ENCODE results near the gene SLC50A1. TPM values are rescaled to one million over a fixed set of nuclear protein-coding genes. Genes with fewer than 3 reads are reported as not detected.

Gene SLC50A1
- total and polyA plus RNA-seq, 4 experiments from 2014 or later, result 20.1 to 91.7 (median 36.6) TPM

- ChIA-PET CTCF (ENCODE audit: partially characterized antibody) (interaction anchor here (0.6 to 4.2 kb wide), 6 partner anchors 9 to 50 kb away, joined by 3 to 27 read pairs (median 6); partner anchors contain the start of gene KRTCAP2), POLR2A (ENCODE audit: partially characterized antibody) (interaction anchor here (0.5 to 4.0 kb wide), 11 partner anchors 9 to 1352 kb away, joined by 3 to 35 read pairs (median 4); partner anchors contain the start of genes ADAM15, KRTCAP2, MTX1 and TRIM46)
- intact Hi-C loops (cut with micrococcal nuclease), result loop anchor here (1.0 to 5.0 kb wide), 2 partner anchors 38 to 48 kb away; partner anchors contain the start of genes KRTCAP2 and TRIM46
- Mint-ChIP-seq H3K36me3 (peaks cover 0 to 13% of the 10 kb centered on the region in 2 donors), H3K9me3 (no peaks in the 10 kb centered on the region), H3K27me3 (no peaks in the 10 kb centered on the region), H3K4me3 (peak overlapping the region; percentile 94 to 99 (median 98)), H3K27ac (peak overlapping the region; percentile 97 to 100 (median 99)), H3K4me1 (peaks cover 21 to 66% (median 43%) of the 10 kb centered on the region in 4 donors)
- Histone ChIP-seq H3K4me3 (ENCODE audit: low read length in 2 of 2) (peak overlapping the region; percentile 62 to 93), H3K9me3 (ENCODE audit: control insufficient read depth in 1 of 2, low read length in 2 of 2) (no peaks in the 10 kb centered on the region), H3K4me1 (ENCODE audit: insufficient read depth, low read length) (peaks cover 31% of the 10 kb centered on the region), H3K36me3 (ENCODE audit: insufficient read depth, low read length) (no peaks in the 10 kb centered on the region), H3K27ac (ENCODE audit: low read depth, low read length) (peak overlapping the region; percentile 97), H3K27me3 (ENCODE audit: insufficient read depth, low read length) (no peaks in the 10 kb centered on the region)
- peak in 1 of 5 donors; percentile 71 for DNase-seq
These were observed 705 bp upstream of the SLC50A1 start for GRCh38 chr1:155134880-155135414.

- H3K27ac ChIP-seq (ENCODE audit: low read depth, low read length), result peak overlapping the region; percentile 97
- H3K9me3 ChIP-seq (ENCODE audit: control insufficient read depth in 1 of 2, low read length in 2 of 2), result no peaks in the 10 kb centered on the region
- intact Hi-C loops (cut with micrococcal nuclease), result loop anchor here (5.0 kb wide), 1 partner anchor 49 kb away; no protein-coding TSS in a partner anchor
- H3K4me3 Mint-ChIP-seq, result peak overlapping the region; percentile 94 to 99 (median 98)
- H3K27me3 ChIP-seq (ENCODE audit: insufficient read depth, low read length), result no peaks in the 10 kb centered on the region
- peaks cover 0 to 15% of the 10 kb centered on the region in 2 donors for H3K36me3 Mint-ChIP-seq
- DNase-seq, result no peak
- H3K4me1 Mint-ChIP-seq, result peaks cover 25 to 62% (median 46%) of the 10 kb centered on the region in 4 donors
- no peaks in the 10 kb centered on the region for H3K27me3 Mint-ChIP-seq
- no peaks in the 10 kb centered on the region for H3K9me3 Mint-ChIP-seq
- no peaks in the 10 kb centered on the region for H3K36me3 ChIP-seq (ENCODE audit: insufficient read depth, low read length)
- POLR2A ChIA-PET (ENCODE audit: partially characterized antibody), result interaction anchor here (0.6 to 4.0 kb wide), 4 partner anchors 37 to 840 kb away, joined by 3 to 35 read pairs (median 5); partner anchors contain the start of genes KRTCAP2 and TRIM46
- peak overlapping the region in 1 of 2 donors; percentile 93 for H3K4me3 ChIP-seq (ENCODE audit: low read length in 2 of 2)
- CTCF ChIA-PET (ENCODE audit: partially characterized antibody), result interaction anchor here (0.9 to 4.2 kb wide), 7 partner anchors 31 to 57 kb away, joined by 3 to 27 read pairs (median 3); partner anchors contain the start of gene KRTCAP2
- H3K27ac Mint-ChIP-seq, result peak overlapping the region; percentile 97 to 100 (median 99)
- H3K4me1 ChIP-seq (ENCODE audit: insufficient read depth, low read length), result peaks cover 37% of the 10 kb centered on the region
These were observed 1.1 kb downstream of the SLC50A1 start for GRCh38 chr1:155136748-155137147.

GRCh38 chr1:155137154-155137949 lies 1.7 kb downstream of the SLC50A1 start:
- Mint-ChIP-seq H3K4me1 (peaks cover 25 to 61% (median 46%) of the 10 kb centered on the region in 4 donors), H3K27me3 (no peaks in the 10 kb centered on the region), H3K9me3 (no peaks in the 10 kb centered on the region), H3K27ac (peak overlapping the region; percentile 97 to 100 (median 99)), H3K4me3 (peak overlapping the region; percentile 94 to 99 (median 98)), H3K36me3 (peaks cover 0 to 15% of the 10 kb centered on the region in 2 donors)
- Histone ChIP-seq H3K9me3 (ENCODE audit: control insufficient read depth in 1 of 2, low read length in 2 of 2) (no peaks in the 10 kb centered on the region), H3K4me1 (ENCODE audit: insufficient read depth, low read length) (peaks cover 37% of the 10 kb centered on the region), H3K4me3 (ENCODE audit: low read length in 2 of 2) (peak overlapping the region in 1 of 2 donors; percentile 93), H3K27me3 (ENCODE audit: insufficient read depth, low read length) (no peaks in the 10 kb centered on the region), H3K36me3 (ENCODE audit: insufficient read depth, low read length) (no peaks in the 10 kb centered on the region), H3K27ac (ENCODE audit: low read depth, low read length) (peak overlapping the region; percentile 97)
- no peak for DNase-seq
- CTCF ChIA-PET (ENCODE audit: partially characterized antibody), result interaction anchor here (0.6 to 4.2 kb wide), 9 partner anchors 30 to 143 kb away, joined by 3 to 27 read pairs (median 3); partner anchors contain the start of gene KRTCAP2
- POLR2A ChIA-PET (ENCODE audit: partially characterized antibody), result interaction anchor here (0.7 to 4.0 kb wide), 2 partner anchors 37 to 52 kb away, joined by 3 to 35 read pairs; partner anchors contain the start of genes KRTCAP2 and TRIM46
- intact Hi-C loops (cut with micrococcal nuclease), result loop anchor here (5.0 kb wide), 1 partner anchor 50 kb away; no protein-coding TSS in a partner anchor

- Histone ChIP-seq H3K4me3 (ENCODE audit: low read length in 2 of 2) (peak within 1 kb of the TSS; percentile 62 to 79), H3K27ac (ENCODE audit: low read depth, low read length) (peak within 1 kb of the TSS; percentile 87), H3K4me1 (ENCODE audit: insufficient read depth, low read length) (peaks cover 33% of the 10 kb centered on the region), H3K36me3 (ENCODE audit: insufficient read depth, low read length) (no peaks in the 10 kb centered on the region), H3K9me3 (ENCODE audit: control insufficient read depth in 1 of 2, low read length in 2 of 2) (no peaks in the 10 kb centered on the region), H3K27me3 (ENCODE audit: insufficient read depth, low read length) (no peaks in the 10 kb centered on the region)
- ChIA-PET POLR2A (ENCODE audit: partially characterized antibody) (interaction anchor here (1.0 to 1.1 kb wide), 2 partner anchors 11 to 34 kb away, joined by 3 read pairs; partner anchors contain the start of gene TRIM46), CTCF (ENCODE audit: partially characterized antibody) (interaction anchor here (1.3 kb wide), 1 partner anchor 34 kb away, joined by 3 read pairs; no protein-coding TSS in a partner anchor)
- intact Hi-C loops (cut with micrococcal nuclease), result loop anchor here (2.0 to 5.0 kb wide), 2 partner anchors 13 to 53 kb away; partner anchors contain the start of gene EFNA1
- DNase-seq, result peak; percentile 81 to 93 (median 83)
- H3K4me3 Mint-ChIP-seq, result peak within 1 kb of the TSS; percentile 94 to 100 (median 99)
- H3K27ac Mint-ChIP-seq, result peak within 1 kb of the TSS; percentile 97 to 100 (median 98)
- peaks cover 20 to 50% (median 39%) of the 10 kb centered on the region in 4 donors for H3K4me1 Mint-ChIP-seq
- H3K36me3 Mint-ChIP-seq, result peaks cover 0 to 13% of the 10 kb centered on the region in 2 donors
- peaks cover 0 to 5% of the 10 kb centered on the region in 2 donors for H3K27me3 Mint-ChIP-seq
- no peaks in the 10 kb centered on the region for H3K9me3 Mint-ChIP-seq
These were observed 4.4 kb downstream of the SLC50A1 start, which contains the start of gene DPM3 for GRCh38 chr1:155139895-155140629. Gene DPM3, minus strand, starts transcription at chr1:155140531. Its CDS starts 291 bp downstream, at chr1:155140240.

GRCh38 chr1:155140630-155140953 lies 4.9 kb downstream of the SLC50A1 start:
- CTCF ChIA-PET (ENCODE audit: partially characterized antibody), result interaction anchor here (1.3 kb wide), 1 partner anchor 34 kb away, joined by 3 read pairs; no protein-coding TSS in a partner anchor
- Mint-ChIP-seq H3K27me3 (peaks cover 2 to 7% of the 10 kb centered on the region in 2 donors), H3K4me3 (peak overlapping the region; percentile 94 to 100 (median 99)), H3K4me1 (peaks cover 19 to 45% (median 35%) of the 10 kb centered on the region in 4 donors), H3K9me3 (no peaks in the 10 kb centered on the region), H3K36me3 (peaks cover 0 to 8% of the 10 kb centered on the region in 2 donors), H3K27ac (peak overlapping the region; percentile 97 to 100 (median 98))
- peak overlapping the region; percentile 62 to 79 for H3K4me3 ChIP-seq (ENCODE audit: low read length in 2 of 2)
- H3K4me1 ChIP-seq (ENCODE audit: insufficient read depth, low read length), result peaks cover 30% of the 10 kb centered on the region
- no peaks in the 10 kb centered on the region for H3K36me3 ChIP-seq (ENCODE audit: insufficient read depth, low read length)
- H3K27me3 ChIP-seq (ENCODE audit: insufficient read depth, low read length), result no peaks in the 10 kb centered on the region
- DNase-seq, result no peak
- POLR2A ChIA-PET (ENCODE audit: partially characterized antibody), result interaction anchor here (1.0 to 1.1 kb wide), 2 partner anchors 12 to 33 kb away, joined by 3 read pairs; partner anchors contain the start of gene TRIM46
- peak overlapping the region; percentile 87 for H3K27ac ChIP-seq (ENCODE audit: low read depth, low read length)
- intact Hi-C loops (cut with micrococcal nuclease), result loop anchor here (2.0 kb wide), 1 partner anchor 14 kb away; the partner anchor contains the start of gene EFNA1
- H3K9me3 ChIP-seq (ENCODE audit: control insufficient read depth in 1 of 2, low read length in 2 of 2), result no peaks in the 10 kb centered on the region

- peaks cover 0 to 4% of the 10 kb centered on the region in 2 donors for H3K36me3 Mint-ChIP-seq
- no peak overlapping the region for H3K27ac ChIP-seq (ENCODE audit: low read depth, low read length)
- no peaks in the 10 kb centered on the region for H3K9me3 ChIP-seq (ENCODE audit: control insufficient read depth in 1 of 2, low read length in 2 of 2)
- H3K4me3 Mint-ChIP-seq, result peak overlapping the region in 3 of 8 donors; percentile 29 to 45 (median 40)
- H3K27me3 Mint-ChIP-seq, result peaks cover 6 to 13% of the 10 kb centered on the region in 2 donors
- peaks cover 17 to 37% (median 28%) of the 10 kb centered on the region in 4 donors for H3K4me1 Mint-ChIP-seq
- DNase-seq, result no peak
- peaks cover 27% of the 10 kb centered on the region for H3K4me1 ChIP-seq (ENCODE audit: insufficient read depth, low read length)
- intact Hi-C loops (cut with micrococcal nuclease), result loop anchor here (2.0 kb wide), 1 partner anchor 15 kb away; the partner anchor contains the start of gene EFNA1
- H3K27me3 ChIP-seq (ENCODE audit: insufficient read depth, low read length), result no peaks in the 10 kb centered on the region
- no peaks in the 10 kb centered on the region for H3K36me3 ChIP-seq (ENCODE audit: insufficient read depth, low read length)
- H3K27ac Mint-ChIP-seq, result no peak overlapping the region
- H3K4me3 ChIP-seq (ENCODE audit: low read length in 2 of 2), result no peak overlapping the region
- POLR2A ChIA-PET (ENCODE audit: partially characterized antibody), result interaction anchor here (0.7 kb wide), 1 partner anchor 90 kb away, joined by 3 read pairs; the partner anchor contains the start of gene ADAM15
- H3K9me3 Mint-ChIP-seq, result no peaks in the 10 kb centered on the region
- CTCF ChIA-PET (ENCODE audit: partially characterized antibody), result interaction anchor here (1.4 kb wide), 2 partner anchors 26 to 51 kb away, joined by 4 to 9 read pairs; no protein-coding TSS in a partner anchor
These were observed 6.1 kb downstream of the SLC50A1 start for GRCh38 chr1:155141749-155142148.

Measured in CD4-positive, alpha-beta memory T cell (primary cell).